HepG2 (cell line): Measurements from ENCODE around the gene BICDL1.

Experiments used
- ARNTL ChIP-seq: sonication (generic); formaldehyde crosslinking; IDR thresholded peaks from 2 replicates; pipeline ENCODE4 v1.4.0; 2020; ENCODE audit warnings: mild to moderate bottlenecking, missing genetic modification reagents
- SP1 ChIP-seq, 2 experiments: fragments of 450-650 bp in 1 of 2; sonication (generic) in 1 of 2; formaldehyde crosslinking in 1 of 2; IDR thresholded peaks; 2 replicates each; pipeline versions ENCODE4 v1.4.0 to v1.6.1; 2016 to 2020; ENCODE audit warnings: missing genetic modification reagents in 1 of 2
- ZNF121 ChIP-seq: sonication (generic); formaldehyde crosslinking; IDR thresholded peaks from 2 replicates; pipeline ENCODE4 v1.5.0; 2020; ENCODE audit warnings: mild to moderate bottlenecking, missing genetic modification reagents
- ZNF205 ChIP-seq: IDR thresholded peaks from 2 replicates; pipeline ENCODE4 v1.6.1; 2018; ENCODE audit warnings: missing biosample characterization, missing genetic modification reagents
- TF ChIP-seq, protein P1 (sequence below): sonication (generic); formaldehyde crosslinking; IDR thresholded peaks from 2 replicates; pipeline ENCODE4 v1.5.0; 2020; ENCODE audit warnings: mild to moderate bottlenecking, missing genetic modification reagents, moderate library complexity
- TF ChIP-seq, protein P2 (sequence below): sonication (generic); formaldehyde crosslinking; IDR thresholded peaks from 2 replicates; pipeline ENCODE4 v1.4.0; 2020; ENCODE audit warnings: missing genetic modification reagents

DNA sequence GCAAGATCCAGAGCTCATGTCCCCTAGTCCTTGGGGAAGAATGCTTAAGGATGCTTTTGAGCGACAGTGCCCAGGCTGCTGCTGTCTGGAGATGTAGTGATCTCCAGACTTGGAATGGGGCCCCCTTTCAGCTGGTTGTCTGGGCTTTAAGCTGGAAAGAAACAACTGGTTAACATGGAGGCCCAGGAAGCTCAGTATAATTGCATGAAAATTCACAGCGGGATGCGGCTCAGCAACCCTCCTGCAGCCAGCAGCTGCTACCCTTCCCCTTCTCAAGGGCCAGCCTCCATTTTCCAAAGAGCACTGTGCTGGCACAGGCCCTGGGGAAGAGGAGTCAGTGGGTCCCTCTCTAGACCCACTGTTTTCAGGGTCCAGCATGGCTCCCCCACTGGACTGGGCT is 101.2 kb downstream of the BICDL1 start:
- TF ChIP-seq, protein P1, sequence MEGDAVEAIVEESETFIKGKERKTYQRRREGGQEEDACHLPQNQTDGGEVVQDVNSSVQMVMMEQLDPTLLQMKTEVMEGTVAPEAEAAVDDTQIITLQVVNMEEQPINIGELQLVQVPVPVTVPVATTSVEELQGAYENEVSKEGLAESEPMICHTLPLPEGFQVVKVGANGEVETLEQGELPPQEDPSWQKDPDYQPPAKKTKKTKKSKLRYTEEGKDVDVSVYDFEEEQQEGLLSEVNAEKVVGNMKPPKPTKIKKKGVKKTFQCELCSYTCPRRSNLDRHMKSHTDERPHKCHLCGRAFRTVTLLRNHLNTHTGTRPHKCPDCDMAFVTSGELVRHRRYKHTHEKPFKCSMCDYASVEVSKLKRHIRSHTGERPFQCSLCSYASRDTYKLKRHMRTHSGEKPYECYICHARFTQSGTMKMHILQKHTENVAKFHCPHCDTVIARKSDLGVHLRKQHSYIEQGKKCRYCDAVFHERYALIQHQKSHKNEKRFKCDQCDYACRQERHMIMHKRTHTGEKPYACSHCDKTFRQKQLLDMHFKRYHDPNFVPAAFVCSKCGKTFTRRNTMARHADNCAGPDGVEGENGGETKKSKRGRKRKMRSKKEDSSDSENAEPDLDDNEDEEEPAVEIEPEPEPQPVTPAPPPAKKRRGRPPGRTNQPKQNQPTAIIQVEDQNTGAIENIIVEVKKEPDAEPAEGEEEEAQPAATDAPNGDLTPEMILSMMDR: no peak
- TF ChIP-seq ZNF121 (CRISPR knock-in tag) (no peak), ZNF205 (CRISPR knock-in tag) (no peak), SP1 (IDR thresholded peaks at IDR 0.05) (no peak), SP1 (CRISPR knock-in tag; IDR thresholded peaks at IDR 0.05) (no peak), ARNTL (CRISPR knock-in tag) (no peak)
- TF ChIP-seq, protein P2, sequence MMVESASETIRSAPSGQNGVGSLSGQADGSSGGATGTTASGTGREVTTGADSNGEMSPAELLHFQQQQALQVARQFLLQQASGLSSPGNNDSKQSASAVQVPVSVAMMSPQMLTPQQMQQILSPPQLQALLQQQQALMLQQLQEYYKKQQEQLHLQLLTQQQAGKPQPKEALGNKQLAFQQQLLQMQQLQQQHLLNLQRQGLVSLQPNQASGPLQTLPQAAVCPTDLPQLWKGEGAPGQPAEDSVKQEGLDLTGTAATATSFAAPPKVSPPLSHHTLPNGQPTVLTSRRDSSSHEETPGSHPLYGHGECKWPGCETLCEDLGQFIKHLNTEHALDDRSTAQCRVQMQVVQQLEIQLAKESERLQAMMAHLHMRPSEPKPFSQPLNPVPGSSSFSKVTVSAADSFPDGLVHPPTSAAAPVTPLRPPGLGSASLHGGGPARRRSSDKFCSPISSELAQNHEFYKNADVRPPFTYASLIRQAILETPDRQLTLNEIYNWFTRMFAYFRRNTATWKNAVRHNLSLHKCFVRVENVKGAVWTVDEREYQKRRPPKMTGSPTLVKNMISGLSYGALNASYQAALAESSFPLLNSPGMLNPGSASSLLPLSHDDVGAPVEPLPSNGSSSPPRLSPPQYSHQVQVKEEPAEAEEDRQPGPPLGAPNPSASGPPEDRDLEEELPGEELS (CRISPR knock-in tag): no peak
